ENCODE results near the gene ALOX15. TPM values are rescaled to one million over a fixed set of nuclear protein-coding genes. Genes with fewer than 3 reads are reported as not detected.

ALOX15 gene
- total and polyA plus RNA-seq, 9 of the 15 experiments (the other 6 are each of a cell fraction or from before 2014, with no cell fraction given): not detected

DNA sequence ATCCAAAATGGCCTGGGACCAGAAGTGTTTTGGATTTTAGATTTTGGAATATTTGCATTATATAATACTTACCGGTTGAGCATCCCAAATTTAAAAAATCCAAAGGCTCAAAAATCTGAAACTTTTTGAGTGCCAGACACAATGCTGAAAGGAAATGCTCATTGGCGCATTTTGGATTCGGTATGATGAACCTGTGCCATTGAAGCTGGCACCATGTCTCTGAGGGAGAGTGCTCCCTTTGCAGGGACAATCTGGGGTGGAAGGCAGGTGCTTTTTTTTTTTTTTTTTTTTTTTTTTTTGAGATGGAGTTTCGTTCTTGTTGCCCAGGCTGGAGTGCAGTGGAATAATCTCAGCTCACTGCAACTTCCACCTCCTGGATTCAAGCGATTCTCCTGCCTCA is 39.4 kb downstream of the ALOX15 start:
- no peak for DNase-seq (ENCODE audit: extremely low read depth in 1 of 4, low spot score in 3 of 4)
- TF ChIP-seq TAF15 (IDR thresholded peaks at IDR 0.05; ENCODE audit: low read depth, low read length) (no peak), ELK1 (CRISPR knock-in tag; IDR thresholded peaks at IDR 0.05) (no peak), RCOR1 (IDR thresholded peaks at IDR 0.05; ENCODE audit: borderline replicate concordance in 1 of 2, low read depth in 2 of 2, low read length in 2 of 2) (no peak), HNRNPLL (IDR thresholded peaks at IDR 0.05; ENCODE audit: low read depth, low read length, poor library complexity, severe bottlenecking) (no peak), ELF4 (CRISPR knock-in tag; IDR thresholded peaks at IDR 0.05) (no peak), ZNF584 (CRISPR knock-in tag; IDR thresholded peaks at IDR 0.05; ENCODE audit: low read depth) (no peak), SIX5 (IDR thresholded peaks at IDR 0.05; ENCODE audit: borderline replicate concordance in 1 of 2, insufficient read depth in 1 of 2, low read depth in 1 of 2, low read length in 2 of 2) (no peak), U2AF2 (optimal IDR thresholded peaks at IDR 0.05; ENCODE audit: low read depth, low read length) (no peak)
- no TSS peak for BruUV-seq (replicated peaks)
- Histone ChIP-seq H3K27me3 (ENCODE audit: control insufficient read depth in 2 of 2, insufficient read depth in 2 of 2, low read length in 2 of 2) (peaks cover 3 to 69% of the 10 kb centered on the region in 2 experiments; a peak in 4 of 5 replicates), H4K20me1 (replicated peaks; ENCODE audit: control insufficient read depth, insufficient read depth, low read length) (0 out of 2 replicates have a peak, but pooled peaks cover under 1% of the 10 kb centered on the region), H3K4me3 (no peak overlapping the region), H3K9me3 (replicated peaks; ENCODE audit: control insufficient read depth, insufficient read depth, low read depth, low read length) (no peaks in the 10 kb centered on the region), H3K4me2 (ENCODE audit: insufficient read depth, low read length) (no peak overlapping the region), H3K27ac (ENCODE audit: extremely low read depth, low read depth, low read length) (no peak overlapping the region), H3K36me3 (ENCODE audit: control insufficient read depth, insufficient read depth, low read length) (no peaks in the 10 kb centered on the region), H3K9me1 (ENCODE audit: control insufficient read depth, insufficient read depth, low read length) (no peaks in the 10 kb centered on the region), H3K79me2 (ENCODE audit: control insufficient read depth, insufficient read depth, low read length) (no peaks in the 10 kb centered on the region), H3K4me1 (replicated peaks in 1 of 2; ENCODE audit: control insufficient read depth in 2 of 2, insufficient read depth in 2 of 2, low read length in 2 of 2) (peaks cover 0 to 13% of the 10 kb centered on the region in 2 experiments; a peak in 3 of 5 replicates), H2AFZ (ENCODE audit: low read depth, low read length) (no peak overlapping the region), H3K9ac (ENCODE audit: insufficient read depth in 1 of 2, low read depth in 2 of 2, low read length in 2 of 2) (no peak overlapping the region)
- WGBS (ENCODE audit: insufficient coverage, low coverage, missing lambda C conversion rate): 35% methylated on average over 3 of the region's 5 CpGs
- POLR2A ChIA-PET: interaction anchor here (0.6 kb wide), 2 partner anchors 18 to 47 kb away, joined by 3 to 4 read pairs; partner anchors contain the start of gene SMTNL2
- ATAC-seq: no peak
- no peak for FAIRE-seq
- in situ Hi-C loops (cut with MboI) (no loop called here), intact Hi-C loops (cut with micrococcal nuclease) (no loop called here)
- CTCF ChIA-PET (ENCODE audit: low intra/inter-chr PET ratio): no interaction called here

Measured in K562 (cell line).